GM12878 (cell line): ENCODE data around the gene PDE8B. TPM values are rescaled to one million over a fixed set of nuclear protein-coding genes. Genes with fewer than 3 reads are reported as not detected.

ENCODE experiments used
- ATAC-seq: fragments of 200-7000 bp; cut with Tn5 transposase; 3 replicates; pipeline ENCODE4 v1.9.1; 2020; ENCODE audit warnings: mild to moderate bottlenecking, moderate library complexity
- BruUV-seq: library from RNA; stranded (reverse); fragments of 400-500 nt; replicated peaks from 2 replicates; lab custom pipeline; 2021; lab: Mats Ljungman, UMichigan
- CTCF ChIA-PET: fragments of 300-600 bp; sonication (Branson Sonifier 250); formaldehyde crosslinking; extraction: SDS; loops from one replicate; lab custom pipeline; 2021; ENCODE audit warnings: inconsistent platforms; lab: Yijun Ruan, JAX
- POLR2A ChIA-PET: fragments of 350-600 bp; formaldehyde crosslinking; extraction: SDS; loops from one replicate; lab custom pipeline; 2021; ENCODE audit warnings: inconsistent platforms; lab: Charles Lee
- RAD21 ChIA-PET: fragments of 300-600 bp; sonication (Branson Sonifier 250); formaldehyde crosslinking; loops from one replicate; lab custom pipeline; 2023; ENCODE audit warnings: antibody characterized with exemption; ENCODE audit not compliant: unreplicated experiment; lab: Charles Lee
- SMC1A ChIA-PET: fragments of 300-600 bp; sonication (Branson Sonifier 250); formaldehyde crosslinking; loops from one replicate; lab custom pipeline; 2023; ENCODE audit not compliant: unreplicated experiment, uncharacterized antibody; lab: Charles Lee
- DNase-seq: peaks from one replicate; pipeline ENCODE4 v3.0.0-alpha.2; 2011; ENCODE audit warnings: low read depth, low spot score
- FAIRE-seq: peaks from 3 replicates; lab custom pipeline; 2011; peaks lifted over from hg19 to GRCh38; lab: Jason Lieb, UNC
- H2AFZ ChIP-seq: 2 replicates; pipeline ENCODE4 v1.6.0; 2011; ENCODE audit warnings: low read depth, low read length, control low read depth; ENCODE audit not compliant: control insufficient read depth
- H3K27ac ChIP-seq: 2 replicates; pipeline ENCODE4 v1.5.1; 2011; ENCODE audit warnings: control low read depth; ENCODE audit not compliant: control insufficient read depth, insufficient read depth
- H3K27me3 ChIP-seq, 2 experiments: replicated peaks in 1 of 2; 2 replicates each; pipeline versions ENCODE4 v1.6.0 to v1.6.1; 2011; ENCODE audit warnings: low read length in 1 of 2; ENCODE audit not compliant: control insufficient read depth in 2 of 2, insufficient read depth in 2 of 2
- H3K36me3 ChIP-seq, 2 experiments: 2 replicates each; pipeline ENCODE4 v1.5.1; 2011; ENCODE audit warnings: low read length in 1 of 2; ENCODE audit not compliant: control insufficient read depth in 2 of 2, insufficient read depth in 2 of 2
- H3K4me1 ChIP-seq: 2 replicates; pipeline ENCODE4 v1.6.1; 2011; ENCODE audit warnings: mild to moderate bottlenecking, low read length, moderate library complexity, mixed read lengths; ENCODE audit not compliant: control insufficient read depth, insufficient read depth
- H3K4me2 ChIP-seq: 2 replicates; pipeline ENCODE4 v1.6.0; 2011; ENCODE audit warnings: control low read depth; ENCODE audit not compliant: control insufficient read depth, insufficient read depth
- H3K4me3 ChIP-seq: fragments of 200-600 bp; sonication (generic); 2 replicates; pipeline ENCODE4 v1.5.1; 2016
- H3K79me2 ChIP-seq: 2 replicates; pipeline ENCODE4 v1.6.0; 2011; ENCODE audit warnings: low read length; ENCODE audit not compliant: control insufficient read depth, insufficient read depth
- H3K9ac ChIP-seq: 2 replicates; pipeline ENCODE4 v1.8.0; 2011; ENCODE audit warnings: low read length, control low read depth, mixed read lengths; ENCODE audit not compliant: control insufficient read depth, insufficient read depth
- H3K9me3 ChIP-seq: replicated peaks from 3 replicates; pipeline ENCODE4 v1.5.1; 2011; ENCODE audit warnings: mild to moderate bottlenecking, low read length; ENCODE audit not compliant: control insufficient read depth, insufficient read depth
- H4K20me1 ChIP-seq: 2 replicates; pipeline ENCODE4 v1.6.0; 2011; ENCODE audit not compliant: control insufficient read depth, insufficient read depth
- BMI1 ChIP-seq: fragments of 450-650 bp; IDR thresholded peaks from 2 replicates; pipeline ENCODE4 v1.6.1; 2016; ENCODE audit warnings: mild to moderate bottlenecking, moderate library complexity, borderline replicate concordance
- CBX3 ChIP-seq: fragments of 200-600 bp; sonication (generic); IDR thresholded peaks from 2 replicates; pipeline ENCODE4 v1.6.1; 2016; ENCODE audit warnings: low read depth, borderline replicate concordance
- CREM ChIP-seq: IDR thresholded peaks from 2 replicates; pipeline ENCODE4 v1.6.1; 2014; ENCODE audit warnings: antibody characterized with exemption, low read depth
- EP300 ChIP-seq, 2 experiments: fragments of 150-350 bp in 1 of 2; IDR thresholded peaks; 2 replicates each; pipeline ENCODE4 v1.6.1; 2011 to 2012; ENCODE audit warnings: low read depth in 2 of 2, low read length in 2 of 2, borderline replicate concordance in 1 of 2, improper control_type of control experiment in 1 of 2, inconsistent platforms in 1 of 2; ENCODE audit not compliant: control insufficient read depth in 1 of 2
- GABPA ChIP-seq: IDR thresholded peaks from 2 replicates; pipeline ENCODE4 v1.6.1; 2014; ENCODE audit warnings: antibody characterized with exemption, low read depth, mild to moderate bottlenecking, inconsistent platforms
- MLLT1 ChIP-seq: fragments of 450-650 bp; IDR thresholded peaks from 2 replicates; pipeline ENCODE4 v1.6.1; 2016; ENCODE audit warnings: mild to moderate bottlenecking
- NFIC ChIP-seq: IDR thresholded peaks from 2 replicates; pipeline ENCODE4 v1.6.1; 2012; ENCODE audit warnings: low read depth, mild to moderate bottlenecking, inconsistent platforms, low read length, moderate library complexity
- NKRF ChIP-seq: fragments of 450-650 bp; conservative IDR thresholded peaks from 2 replicates; pipeline ENCODE4 v1.6.1; 2017; ENCODE audit warnings: mild to moderate bottlenecking, moderate library complexity
- NR2C1 ChIP-seq: fragments of 450-650 bp; IDR thresholded peaks from 2 replicates; pipeline ENCODE4 v1.6.1; 2017; ENCODE audit warnings: antibody characterized with exemption, mild to moderate bottlenecking, moderate library complexity
- NR2F1 ChIP-seq: fragments of 450-650 bp; conservative IDR thresholded peaks from 2 replicates; pipeline ENCODE4 v1.6.1; 2017; ENCODE audit warnings: mild to moderate bottlenecking
- ZSCAN29 ChIP-seq: fragments of 450-650 bp; IDR thresholded peaks from 2 replicates; pipeline ENCODE4 v1.6.1; 2017; ENCODE audit warnings: mild to moderate bottlenecking, moderate library complexity
- ZZZ3 ChIP-seq: IDR thresholded peaks from 2 replicates; pipeline ENCODE4 v1.6.1; 2011; ENCODE audit warnings: low read depth; ENCODE audit not compliant: control insufficient read depth, insufficient read length
- WGBS: methylation state at CpG from one replicate; pipeline ENCODE4 v1.1.6; 2016; ENCODE audit warnings: low lambda C conversion rate; ENCODE audit not compliant: insufficient replicate concordance, insufficient coverage; ENCODE audit errors: missing lambda C conversion rate; 5-methylcytosine and 5-hydroxymethylcytosine counted together
- in situ Hi-C: fragments of 300-500 bp; cut with MboI; formaldehyde crosslinking; loops from 9 replicates; pipeline ENCODE4 v1.14.3; 2018; ENCODE audit warnings: mixed read lengths
- intact Hi-C: fragments of 100-400 bp; cut with micrococcal nuclease; formaldehyde crosslinking; loops from one replicate; pipeline ENCODE4 v1.14.2; 2022; ENCODE audit not compliant: unreplicated experiment
- polyA plus RNA-seq, 11 experiments: library from polyadenylated mRNA; depleted of rRNA in 4 of 11; unstranded in 6 of 11; stranded (reverse) in 5 of 11; fragments of >200 nt; fragmentation: Nextera tagmentation in 4 of 11; fragmentation: Illumina TruSeq in 1 of 11; extraction: Ambion mirVana in 4 of 11; extraction: Trizol in 1 of 11; gene quantifications; 1 replicate in 1 of 11; 2 replicates in 10 of 11; pipeline versions ENCODE4 v1.2.1 to v1.2.3, GENCODE V29; 2011 to 2016; ENCODE audit warnings: inconsistent platforms in 2 of 11, missing spikeins in 2 of 11, low read depth in 1 of 11
- total RNA-seq, 4 experiments: library from RNA; depleted of rRNA in 3 of 4; stranded (reverse); fragments of >200 nt in 3 of 4; fragmentation: Illumina TruSeq in 1 of 4; extraction: Trizol in 1 of 4; gene quantifications; 2 replicates each; pipeline versions ENCODE4 v1.2.1 to v1.2.3, GENCODE V29; 2013 to 2021

PDE8B gene
- total and polyA plus RNA-seq, 10 of the 15 experiments (the other 5 are each of a cell fraction or from before 2014, with no cell fraction given) = 0.03 to 0.44 (median 0.20) TPM; not detected in 3

- FAIRE-seq (no peak), ATAC-seq (no peak), DNase-seq (no peak)
- intact Hi-C loops (no loop called here), in situ Hi-C loops (no loop called here)
- no peak overlapping the region for H2AFZ ChIP-seq
- TF ChIP-seq GABPA (no peak), ZZZ3 (no peak), ZSCAN29 (no peak), MLLT1 (no peak), CBX3 (no peak), NKRF (no peak), NR2C1 (no peak), CREM (no peak), NR2F1 (no peak), EP300 (IDR thresholded peaks at IDR 0.05; ENCODE audit: borderline replicate concordance in 1 of 2, control insufficient read depth in 1 of 2, low read depth in 2 of 2, low read length in 2 of 2) (no peak), BMI1 (no peak), NFIC (no peak)
- H3K79me2 ChIP-seq = no peaks in the 10 kb centered on the region
- H3K36me3 ChIP-seq = no peaks in the 10 kb centered on the region
- no peak overlapping the region for H3K4me3 ChIP-seq
- WGBS = 60% methylated on average over 4 of the region's 4 CpGs
- H3K9me3 ChIP-seq = no peaks in the 10 kb centered on the region
- ChIA-PET CTCF (no interaction called here), SMC1A (interaction anchor here (1.4 kb wide), 1 partner anchor 9 kb away, joined by 3 read pairs; no protein-coding TSS in a partner anchor), POLR2A (no interaction called here), RAD21 (no interaction called here)
- no peaks in the 10 kb centered on the region for H3K27me3 ChIP-seq
- no peaks in the 10 kb centered on the region for H4K20me1 ChIP-seq
- H3K27ac ChIP-seq = no peak overlapping the region
- H3K9ac ChIP-seq = no peak overlapping the region
- H3K4me2 ChIP-seq = no peak overlapping the region
- no peaks in the 10 kb centered on the region for H3K4me1 ChIP-seq
- no TSS peak for BruUV-seq
These were observed 100.2 kb downstream of the PDE8B start for GRCh38 chr5:77310494-77311213.
